Bronchial epithelial cell (primary cell): ENCODE data around the gene CEP78. TPM values are rescaled to one million over a fixed set of nuclear protein-coding genes. Genes with fewer than 3 reads are reported as not detected.
A peak's percentile ranks its signal among the peaks of the same experiment; 100 is the strongest.

ENCODE experiments used
- DNase-seq: peaks from one replicate; pipeline ENCODE4 v3.0.0-alpha.2; 2010; ENCODE audit warnings: low read depth
- FAIRE-seq: peaks from 2 replicates; lab custom pipeline; 2011; peaks lifted over from hg19 to GRCh38; lab: Jason Lieb, UNC
- H3K27me3 ChIP-seq: 2 replicates; pipeline ENCODE4 v1.5.1; 2011; ENCODE audit warnings: low read length; ENCODE audit not compliant: control insufficient read depth, insufficient read depth
- H3K36me3 ChIP-seq: 2 replicates; pipeline ENCODE4 v1.5.1; 2011; ENCODE audit warnings: low read length; ENCODE audit not compliant: control insufficient read depth, insufficient read depth
- H3K4me3 ChIP-seq: 2 replicates; pipeline ENCODE4 v1.5.1; 2011; ENCODE audit warnings: mild to moderate bottlenecking, low read depth, low read length, control low read depth
- total RNA-seq: library from RNA; depleted of rRNA; stranded (reverse); fragments of >200 nt; gene quantifications from 2 replicates; pipeline ENCODE4 v1.2.1, GENCODE V29; 2014
- TF ChIP-seq, protein P1 (sequence below): IDR thresholded peaks from 2 replicates; pipeline ENCODE4 v1.5.1; 2011; ENCODE audit warnings: mild to moderate bottlenecking, moderate library complexity, low read length, control low read depth, inconsistent platforms; ENCODE audit not compliant: insufficient read depth, severe bottlenecking

CEP78 gene
- total RNA-seq, 1 donor from 2014 or later: 7.4 TPM

DNA sequence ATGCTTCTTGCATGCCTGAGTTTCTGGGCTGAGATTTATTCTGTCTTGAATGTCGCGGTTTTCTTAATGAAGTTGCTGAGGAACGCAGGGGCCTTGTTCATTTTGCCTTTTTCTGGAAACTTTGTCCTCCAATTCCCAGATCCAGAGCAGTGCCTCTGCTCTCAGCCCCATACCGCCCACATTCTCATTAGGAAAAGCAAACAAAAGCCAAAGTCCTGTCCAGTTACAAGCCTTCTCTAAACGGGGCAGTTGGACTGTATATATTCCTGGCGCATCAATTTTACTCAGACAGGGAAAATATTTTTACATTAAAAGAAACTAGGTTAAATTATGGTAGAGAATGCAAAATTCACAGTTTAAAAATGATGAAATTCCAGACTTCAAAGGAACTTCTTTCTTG lies 59.9 kb downstream of the CEP78 start:
- Histone ChIP-seq H3K36me3 (peaks cover 6% of the 10 kb centered on the region), H3K4me3 (peak overlapping the region; percentile 99), H3K27me3 (no peaks in the 10 kb centered on the region)
- TF ChIP-seq, protein P1, sequence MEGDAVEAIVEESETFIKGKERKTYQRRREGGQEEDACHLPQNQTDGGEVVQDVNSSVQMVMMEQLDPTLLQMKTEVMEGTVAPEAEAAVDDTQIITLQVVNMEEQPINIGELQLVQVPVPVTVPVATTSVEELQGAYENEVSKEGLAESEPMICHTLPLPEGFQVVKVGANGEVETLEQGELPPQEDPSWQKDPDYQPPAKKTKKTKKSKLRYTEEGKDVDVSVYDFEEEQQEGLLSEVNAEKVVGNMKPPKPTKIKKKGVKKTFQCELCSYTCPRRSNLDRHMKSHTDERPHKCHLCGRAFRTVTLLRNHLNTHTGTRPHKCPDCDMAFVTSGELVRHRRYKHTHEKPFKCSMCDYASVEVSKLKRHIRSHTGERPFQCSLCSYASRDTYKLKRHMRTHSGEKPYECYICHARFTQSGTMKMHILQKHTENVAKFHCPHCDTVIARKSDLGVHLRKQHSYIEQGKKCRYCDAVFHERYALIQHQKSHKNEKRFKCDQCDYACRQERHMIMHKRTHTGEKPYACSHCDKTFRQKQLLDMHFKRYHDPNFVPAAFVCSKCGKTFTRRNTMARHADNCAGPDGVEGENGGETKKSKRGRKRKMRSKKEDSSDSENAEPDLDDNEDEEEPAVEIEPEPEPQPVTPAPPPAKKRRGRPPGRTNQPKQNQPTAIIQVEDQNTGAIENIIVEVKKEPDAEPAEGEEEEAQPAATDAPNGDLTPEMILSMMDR: no peak
- DNase-seq: no peak
- FAIRE-seq: no peak

DNA sequence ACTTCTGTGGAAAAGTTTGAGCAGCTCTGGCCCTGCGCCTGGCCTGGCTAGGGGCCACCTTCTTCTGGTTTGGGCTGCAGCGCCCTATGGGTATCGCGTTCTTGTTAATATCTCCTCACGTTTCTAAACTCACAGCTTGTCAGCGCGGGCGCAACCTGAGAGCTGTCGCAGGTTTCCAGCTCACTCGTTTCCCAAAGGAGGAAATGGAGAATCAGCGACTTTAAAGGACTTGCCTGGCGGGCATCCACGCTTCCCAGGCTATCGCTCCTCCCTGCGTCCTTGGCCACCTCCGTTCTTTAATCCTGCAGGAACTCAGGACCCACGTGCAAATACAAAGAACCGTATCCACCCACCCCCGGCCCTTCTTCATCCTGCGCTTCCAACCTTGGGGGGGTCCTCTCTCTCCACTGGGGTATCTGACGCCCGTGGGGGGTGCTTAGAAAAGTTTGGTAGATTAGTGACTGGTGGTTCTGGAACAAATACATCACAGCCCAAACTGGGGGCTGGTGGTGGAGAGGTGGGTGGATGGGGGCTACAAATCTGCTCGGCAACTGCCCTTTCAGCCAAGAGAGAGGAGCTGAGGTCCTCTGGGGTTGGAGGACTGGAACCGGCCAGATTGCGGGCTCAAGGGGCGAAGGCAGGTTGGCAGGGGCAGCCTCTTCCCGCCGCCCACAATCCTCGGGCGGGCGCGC lies 60.5 kb downstream of the CEP78 start:
- TF ChIP-seq, protein P1: no peak
- FAIRE-seq (no peak), DNase-seq (peak; percentile 40)
- H3K36me3 ChIP-seq: peaks cover 6% of the 10 kb centered on the region
- H3K4me3 ChIP-seq: peak overlapping the region; percentile 99
- H3K27me3 ChIP-seq: no peaks in the 10 kb centered on the region

DNA sequence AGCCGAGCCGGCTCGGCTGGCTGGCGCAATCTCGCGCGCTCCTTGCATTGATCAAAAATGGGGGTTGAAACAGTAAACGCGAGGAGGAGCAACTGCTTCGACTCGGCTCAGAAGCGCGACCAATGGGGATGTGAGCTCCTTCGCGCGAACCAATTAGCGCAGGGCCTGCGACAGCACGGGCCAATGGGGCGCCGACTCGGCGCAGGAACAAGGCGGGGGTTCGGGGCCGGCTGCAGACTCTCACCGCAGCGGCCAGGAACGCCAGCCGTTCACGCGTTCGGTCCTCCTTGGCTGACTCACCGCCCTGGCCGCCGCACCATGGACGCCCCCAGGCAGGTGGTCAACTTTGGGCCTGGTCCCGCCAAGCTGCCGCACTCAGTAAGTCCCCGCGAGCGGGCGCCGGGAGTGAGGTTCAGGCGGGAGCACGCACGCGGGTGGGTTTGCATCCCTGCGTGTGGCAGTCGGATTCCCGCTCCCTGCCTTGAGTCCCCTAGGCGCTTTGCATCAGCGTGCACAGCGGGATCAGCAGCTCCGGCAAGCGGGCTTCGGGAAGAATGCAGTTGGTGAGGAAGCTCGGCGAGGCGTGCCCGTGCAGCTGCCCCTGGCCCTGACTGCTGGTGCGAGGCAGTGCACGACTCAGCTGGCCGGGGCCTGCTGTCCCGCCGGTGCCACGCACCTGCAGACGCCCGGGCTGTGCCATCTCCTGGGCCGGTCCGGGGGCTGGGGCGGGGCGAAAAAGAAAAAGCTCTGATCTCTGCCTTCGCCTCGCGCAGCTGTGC lies 61.2 kb downstream of the CEP78 start, which contains the start of gene PSAT1:
Gene PSAT1, plus strand, starts transcription at position 233 of the 779 bp plus-strand sequence. Its CDS starts 86 bp downstream, at position 319.
- TF ChIP-seq, protein P1: peak; percentile 1
- DNase-seq: peak; percentile 94
- Histone ChIP-seq H3K36me3 (peaks cover 8% of the 10 kb centered on the region), H3K27me3 (no peaks in the 10 kb centered on the region), H3K4me3 (peak within 1 kb of the TSS; percentile 99)
- FAIRE-seq: no peak

DNA sequence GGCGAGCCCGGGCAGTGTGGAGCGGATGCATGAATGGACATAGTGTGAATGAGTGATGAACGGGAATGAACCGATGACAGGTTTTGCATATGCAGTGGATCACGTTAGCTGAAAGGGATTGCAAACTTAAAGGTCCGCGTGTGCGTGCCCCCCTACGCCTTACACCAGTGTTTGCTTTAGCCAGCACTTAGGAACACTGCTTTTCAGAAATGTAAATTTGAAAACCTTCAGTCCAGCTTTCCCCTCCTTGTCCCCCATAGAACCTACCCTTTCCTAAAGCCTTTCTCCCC lies 61.7 kb downstream of the CEP78 start:
- TF ChIP-seq, protein P1: no peak
- no peaks in the 10 kb centered on the region for H3K27me3 ChIP-seq
- peak overlapping the region; percentile 99 for H3K4me3 ChIP-seq
- DNase-seq: peak; percentile 69
- peaks cover 9% of the 10 kb centered on the region for H3K36me3 ChIP-seq
- no peak for FAIRE-seq

DNA sequence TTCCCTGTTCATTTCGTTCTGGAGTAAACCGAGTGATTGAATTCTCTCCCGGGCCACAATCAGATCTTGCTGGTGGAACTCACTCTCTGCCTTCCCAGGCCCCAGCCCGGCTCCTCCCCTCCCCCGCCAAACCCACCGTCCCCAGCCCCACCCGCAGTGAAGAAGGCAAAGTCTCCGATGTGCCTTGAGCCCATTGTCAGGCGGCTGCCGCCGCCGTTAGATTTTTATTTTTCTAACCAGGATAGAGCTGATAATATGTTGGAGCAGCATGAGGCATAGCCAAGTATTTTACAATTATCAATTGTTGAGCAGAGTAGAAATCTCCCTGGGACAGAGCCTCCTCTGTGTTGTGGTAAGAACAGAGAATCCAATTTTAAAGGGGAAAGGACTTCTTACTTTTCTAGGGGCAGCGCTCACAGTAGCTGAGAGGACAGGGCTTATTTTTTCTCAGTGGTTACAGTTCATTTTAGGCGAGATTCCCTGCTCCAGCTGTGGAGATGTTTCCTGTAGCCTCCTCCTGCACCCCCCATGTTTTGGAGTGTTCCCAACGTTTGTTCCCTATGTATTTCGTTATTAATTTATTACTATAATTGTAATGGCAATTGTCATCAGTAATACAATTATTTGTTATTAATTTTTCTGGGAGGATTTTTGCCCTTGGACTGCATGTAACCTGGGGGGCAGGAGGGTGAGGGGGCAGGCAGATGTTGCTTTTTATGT lies 62.3 kb downstream of the CEP78 start:
- DNase-seq: no peak
- H3K36me3 ChIP-seq: peaks cover 11% of the 10 kb centered on the region
- FAIRE-seq: no peak
- H3K4me3 ChIP-seq: peak overlapping the region; percentile 99
- TF ChIP-seq, protein P1: no peak
- H3K27me3 ChIP-seq: no peaks in the 10 kb centered on the region
